ENCODE results near the gene SNX32.

- TF ChIP-seq CTCF (IDR thresholded peaks at IDR 0.05) (no peak), POLR2A (IDR thresholded peaks at IDR 0.05) (peak in 1 of 2 donors; percentile 9)
Observed at GRCh38 chr11:65786786-65787636, 46.8 kb upstream of the SNX32 start, which contains the start of gene OVOL1.

Measured in uterus (tissue), 2 donors.